Posterior vena cava (tissue), 2 donors: Measurements from ENCODE around the gene CUEDC2. TPM values are rescaled to one million over a fixed set of nuclear protein-coding genes. Genes with fewer than 3 reads are reported as not detected.
A peak's percentile ranks its signal among the peaks of the same experiment; 100 is the strongest.

Experiments
- DNase-seq: peaks from one replicate; pipeline ENCODE4 v3.0.0-alpha.2; 2020; ENCODE audit warnings: low spot score
- intact Hi-C, 2 donors: fragments of 100-400 bp; cut with DNase I; formaldehyde crosslinking; loops; one replicate each; pipeline versions ENCODE4 v1.14.1 to v1.14.2; 2022 to 2023
- microRNA-seq, 2 donors: library from miRNA; unstranded; fragments of <30 nt; microRNA quantifications; one replicate each; pipeline ENCODE4 v1.2.0, GENCODE V29; 2020 to 2021; ENCODE audit warnings: borderline microRNAs expressed in 2 of 2
- total RNA-seq, 2 donors: library from RNA; stranded (reverse); fragmentation: NEBNext Ultra II Directional; extraction: Animal tissue kit (Norgen Biotek cat#: 25700); gene quantifications; one replicate each; pipeline ENCODE4 v1.2.1, GENCODE V29; 2021
- donor health status: DM: yes; HTN: yes; CAD: no.
- donor health status: DM: yes; HTN: yes; CAD: no.

CUEDC2 gene
- total RNA-seq, 2 donors from 2014 or later = 35.7 to 40.9 TPM

- peak; percentile 62 for DNase-seq
- intact Hi-C loops = no loop called here
These were observed 47.6 kb downstream of the CUEDC2 start for GRCh38 chr10:102384606-102385429.

DNA sequence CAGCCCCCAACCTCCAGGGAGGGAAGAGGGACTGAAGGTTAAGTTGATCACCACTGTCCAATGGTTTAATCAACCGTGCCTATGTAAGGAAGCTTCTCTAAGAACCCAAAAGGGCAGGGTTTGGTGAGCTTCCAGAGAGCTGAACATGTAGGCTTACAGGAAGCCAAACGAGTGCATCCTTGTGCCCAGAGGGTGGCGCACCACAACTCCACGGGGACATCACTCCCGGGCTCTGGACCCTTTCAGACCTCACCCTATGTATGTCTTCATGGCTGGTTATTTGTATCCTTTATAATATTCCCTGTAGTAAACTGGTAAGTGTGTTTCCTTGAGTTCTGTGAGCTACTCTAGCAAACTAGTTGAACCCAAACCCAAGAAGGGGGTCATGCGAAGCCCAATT, 48.3 kb downstream of the CUEDC2 start:
- intact Hi-C loops = no loop called here
- DNase-seq = peak; percentile 76

- intact Hi-C loops = no loop called here
- no peak for DNase-seq
These were observed 49.5 kb downstream of the CUEDC2 start for GRCh38 chr10:102382871-102383270.

DNA sequence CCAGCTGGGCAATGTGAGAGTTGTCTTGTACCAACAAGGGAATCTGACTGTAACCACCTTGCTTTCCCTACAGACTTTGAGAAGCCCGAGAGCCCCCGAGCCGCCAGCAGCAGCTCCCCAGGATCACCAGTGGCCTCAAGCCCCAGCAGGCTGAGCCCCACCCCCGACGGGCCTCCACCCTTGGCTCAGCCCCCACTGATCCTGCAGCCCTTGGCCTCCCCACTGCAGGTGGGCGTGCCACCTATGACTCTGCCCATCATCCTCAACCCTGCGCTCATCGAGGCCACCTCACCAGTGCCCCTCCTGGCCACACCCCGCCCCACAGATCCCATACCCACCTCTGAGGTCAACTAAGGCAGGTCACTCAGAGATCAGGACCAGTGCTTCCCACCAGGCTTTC, 50.4 kb downstream of the CUEDC2 start:
- intact Hi-C loops = no loop called here

GRCh38 chr10:102379383-102379782, 53.0 kb downstream of the CUEDC2 start:
- no peak for DNase-seq

More for the DNA sequence above, 50.4 kb downstream of the CUEDC2 start:
- DNase-seq = no peak

DNA sequence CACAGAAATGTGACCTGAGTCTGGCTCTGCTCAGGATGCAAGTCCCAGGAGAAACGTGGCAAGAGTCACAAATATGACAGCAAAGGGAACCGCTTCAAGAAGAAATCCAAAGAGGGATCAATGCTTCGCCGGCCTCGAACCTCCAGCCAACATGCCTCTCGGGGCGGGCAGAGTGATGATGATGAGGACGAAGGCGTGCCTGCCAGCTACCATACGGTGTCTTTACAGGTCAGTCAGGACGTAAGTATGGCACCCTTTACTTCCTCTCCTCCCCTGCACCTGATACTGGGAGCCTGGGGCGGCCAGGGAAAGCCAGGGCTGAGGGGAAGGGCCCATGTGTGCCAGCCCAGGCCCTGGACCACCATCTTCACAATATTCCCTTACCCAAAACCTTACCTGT, 55.5 kb downstream of the CUEDC2 start:
- intact Hi-C loops = no loop called here
- no peak for DNase-seq

More at GRCh38 chr10:102379383-102379782, 53.0 kb downstream of the CUEDC2 start:
- intact Hi-C loops = no loop called here

- DNase-seq = no peak
- intact Hi-C loops = no loop called here
These were observed 56.5 kb downstream of the CUEDC2 start for GRCh38 chr10:102375867-102376266.

GRCh38 chr10:102375250-102375649, 57.1 kb downstream of the CUEDC2 start:
- intact Hi-C loops = no loop called here
- no peak for DNase-seq

Small RNAs within 50 kb of the gene (microRNA-seq; reads per million reads assigned to microRNA genes)
- gene MIR146B = 2,287 to 9,135 reads per million in 2 donors

Other genes starting within 250 kb of the CUEDC2 start
- gene ELOVL3, start 206.3 kb downstream of the CUEDC2 start, total RNA-seq = under 1 TPM in 1 of 2 donors, not detected in 1; 0.29 TPM
- not detected for gene PITX3, start 191.1 kb downstream of the CUEDC2 start, total RNA-seq
- 10 to 100 TPM; 32.6 to 34.7 TPM for gene GBF1, start 187.0 kb downstream of the CUEDC2 start, total RNA-seq
- 10 to 100 TPM; 21.5 to 44.7 TPM for gene NFKB2, start 36.9 kb downstream of the CUEDC2 start, total RNA-seq
- under 1 TPM; 0.24 to 0.83 TPM for gene PSD, start 13.8 kb downstream of the CUEDC2 start, total RNA-seq
- gene FBXL15, start 11.7 kb downstream of the CUEDC2 start, total RNA-seq = 10 to 100 TPM; 10.8 to 12.4 TPM
- gene C10orf95, start 19.0 kb upstream of the CUEDC2 start, total RNA-seq = not detected
- gene ACTR1A, start 70.1 kb upstream of the CUEDC2 start, total RNA-seq = 100 to 1,000 TPM; 102 to 107 TPM
- gene SUFU, start 71.4 kb upstream of the CUEDC2 start, total RNA-seq = 10 to 100 TPM; 10.4 to 11.3 TPM
- 100 to 1,000 TPM; 122 to 125 TPM for gene TRIM8, start 211.9 kb upstream of the CUEDC2 start, total RNA-seq